K562 (cell line): ENCODE data around the gene TKTL1. TPM values are rescaled to one million over a fixed set of nuclear protein-coding genes. Genes with fewer than 3 reads are reported as not detected.

Source experiments
- ATAC-seq: fragments of 200-7000 bp; cut with Tn5 transposase; 3 replicates; pipeline ENCODE4 v1.9.1; 2020; ENCODE audit warnings: moderate library complexity
- BruUV-seq: library from RNA; stranded (reverse); fragments of 400-500 nt; replicated peaks from 2 replicates; lab custom pipeline; 2021; lab: Mats Ljungman, UMichigan
- CTCF ChIA-PET: fragments of 300-600 bp; formaldehyde crosslinking; extraction: SDS; loops from one replicate; lab custom pipeline; 2021; ENCODE audit warnings: low intra/inter-chr PET ratio; lab: Yijun Ruan, JAX
- POLR2A ChIA-PET: fragments of 300-600, 350-650 bp; sonication (Branson Sonifier 250); formaldehyde crosslinking; extraction: SDS; loops from one replicate; lab custom pipeline; 2021; ENCODE audit warnings: antibody characterized with exemption, inconsistent platforms; lab: Yijun Ruan, JAX
- DNase-seq, 4 experiments: peaks; one replicate each; pipeline versions ENCODE4 v3.0.0 to v3.0.0-alpha.2; 2011 to 2018; ENCODE audit warnings: low spot score in 3 of 4, mixed read lengths in 3 of 4; ENCODE audit errors: extremely low read depth in 1 of 4
- FAIRE-seq: peaks from 2 replicates; lab custom pipeline; 2011; peaks lifted over from hg19 to GRCh38; lab: Jason Lieb, UNC
- H2AFZ ChIP-seq: 2 replicates; pipeline ENCODE4 v1.6.0; 2011; ENCODE audit warnings: low read depth, low read length, control low read depth, inconsistent platforms
- H3K27ac ChIP-seq: fragments of 200-600 bp; 3 replicates; pipeline ENCODE4 v1.8.0; 2011; ENCODE audit warnings: low read depth, mild to moderate bottlenecking, control low read depth, inconsistent platforms, low read length, moderate library complexity, mixed read lengths; ENCODE audit errors: extremely low read depth
- H3K27me3 ChIP-seq, 2 experiments: fragments of 300-600 bp in 1 of 2; 2 replicates in 1 of 2; 3 replicates in 1 of 2; pipeline versions ENCODE4 v1.6.0 to v1.8.0; 2011; ENCODE audit warnings: inconsistent platforms in 2 of 2, low read length in 2 of 2, mild to moderate bottlenecking in 1 of 2, mixed read lengths in 1 of 2, moderate library complexity in 1 of 2; ENCODE audit not compliant: control insufficient read depth in 2 of 2, insufficient read depth in 2 of 2
- H3K36me3 ChIP-seq: fragments of 300-600 bp; 3 replicates; pipeline ENCODE4 v1.8.0; 2011; ENCODE audit warnings: mild to moderate bottlenecking, low read length, inconsistent platforms; ENCODE audit not compliant: control insufficient read depth, insufficient read depth
- H3K4me1 ChIP-seq, 2 experiments: fragments of 200-600 bp in 1 of 2; replicated peaks in 1 of 2; 2 replicates in 1 of 2; 3 replicates in 1 of 2; pipeline versions ENCODE4 v1.5.1 to v1.8.0; 2011; ENCODE audit warnings: inconsistent platforms in 2 of 2, low read length in 2 of 2, mild to moderate bottlenecking in 1 of 2, mixed read lengths in 1 of 2, moderate library complexity in 1 of 2; ENCODE audit not compliant: control insufficient read depth in 2 of 2, insufficient read depth in 2 of 2
- H3K4me2 ChIP-seq: 2 replicates; pipeline ENCODE4 v1.6.1; 2011; ENCODE audit warnings: low read length, control low read depth, inconsistent platforms, mixed read lengths; ENCODE audit not compliant: insufficient read depth
- H3K4me3 ChIP-seq: fragments of 200-600 bp; sonication (generic), shearing (Covaris generic); 2 replicates; pipeline ENCODE4 v1.5.1; 2016; ENCODE audit warnings: control low read depth, inconsistent platforms
- H3K79me2 ChIP-seq: fragments of 200-600 bp; 3 replicates; pipeline ENCODE4 v1.8.0; 2011; ENCODE audit warnings: low read length, inconsistent platforms; ENCODE audit not compliant: control insufficient read depth, insufficient read depth
- H3K9ac ChIP-seq, 2 experiments: 2 replicates each; pipeline versions ENCODE4 v1.6.0 to v1.6.1; 2011; ENCODE audit warnings: low read depth in 2 of 2, low read length in 2 of 2, control low read depth in 1 of 2, inconsistent platforms in 1 of 2, mild to moderate bottlenecking in 1 of 2, mixed read lengths in 1 of 2; ENCODE audit not compliant: insufficient read depth in 1 of 2
- H3K9me1 ChIP-seq: one replicate; pipeline ENCODE4 v1.6.0; 2011; ENCODE audit warnings: inconsistent platforms, mild to moderate bottlenecking, low read length, moderate library complexity; ENCODE audit not compliant: control insufficient read depth, insufficient read depth
- H3K9me3 ChIP-seq: replicated peaks from 2 replicates; pipeline ENCODE4 v1.5.1; 2011; ENCODE audit warnings: low read depth, low read length, inconsistent platforms; ENCODE audit not compliant: control insufficient read depth, insufficient read depth
- H4K20me1 ChIP-seq: replicated peaks from 2 replicates; pipeline ENCODE4 v1.6.1; 2011; ENCODE audit warnings: low read length, inconsistent platforms, mixed read lengths; ENCODE audit not compliant: control insufficient read depth, insufficient read depth
- DNMT1 ChIP-seq: fragments of 450-650 bp; IDR thresholded peaks from 2 replicates; pipeline ENCODE4 v1.6.1; 2016; ENCODE audit warnings: antibody characterized with exemption, mild to moderate bottlenecking
- MAFG ChIP-seq: fragments of 450-650 bp; conservative IDR thresholded peaks from 2 replicates; pipeline ENCODE4 v1.6.1; 2016; ENCODE audit warnings: missing genetic modification characterization, missing compliant biosample characterization
- MECOM ChIP-seq: fragments of 250-450 bp; sonication (Bioruptor Pico); IDR thresholded peaks from 2 replicates; pipeline ENCODE4 v1.8.0; 2022; ENCODE audit warnings: inconsistent platforms
- MEF2D ChIP-seq: conservative IDR thresholded peaks from 2 replicates; pipeline ENCODE4 v1.6.1; 2016; ENCODE audit warnings: low read depth, missing genetic modification characterization, missing compliant biosample characterization
- POLR2H ChIP-seq: IDR thresholded peaks from 2 replicates; pipeline ENCODE4 v1.6.1; 2016; ENCODE audit warnings: missing genetic modification characterization, low read depth, mild to moderate bottlenecking, control low read depth, missing compliant biosample characterization, moderate library complexity
- STAT5A ChIP-seq: IDR thresholded peaks from 2 replicates; pipeline ENCODE4 v1.6.1; 2012; ENCODE audit warnings: low read length, inconsistent platforms, borderline replicate concordance
- ZBTB1 ChIP-seq: sonication (generic); formaldehyde crosslinking; IDR thresholded peaks from 2 replicates; pipeline ENCODE4 v1.8.1; 2023; ENCODE audit warnings: missing genetic modification reagents, low read depth, mild to moderate bottlenecking, borderline replicate concordance
- ZNF140 ChIP-seq: fragments of 250-450 bp; sonication (Bioruptor Pico); IDR thresholded peaks from 2 replicates; pipeline ENCODE4 v1.8.0; 2021; ENCODE audit warnings: moderate library complexity, mild to moderate bottlenecking, inconsistent platforms
- ZNF175 ChIP-seq: fragments of 200-800 bp; sonication (Bioruptor generic); IDR thresholded peaks from 2 replicates; pipeline ENCODE4 v1.6.1; 2016; ENCODE audit warnings: low read depth, mild to moderate bottlenecking, missing genetic modification characterization, missing compliant biosample characterization
- ZNF197 ChIP-seq: fragments of 200-800 bp; sonication (Bioruptor generic); IDR thresholded peaks from 2 replicates; pipeline ENCODE4 v1.6.1; 2016; ENCODE audit warnings: low read depth, missing genetic modification characterization, missing compliant biosample characterization
- ZNF408 ChIP-seq: fragments of 250-450 bp; sonication (Bioruptor Pico); IDR thresholded peaks from 2 replicates; pipeline ENCODE4 v1.4.0; 2020; ENCODE audit warnings: low read depth, mild to moderate bottlenecking, moderate library complexity
- ZNF561 ChIP-seq: fragments of 450-650 bp; formaldehyde crosslinking; conservative IDR thresholded peaks from 2 replicates; pipeline ENCODE4 v1.4.0; 2020; ENCODE audit warnings: mild to moderate bottlenecking, moderate library complexity
- WGBS: fragments of 100-300 bp; shearing (Covaris generic); methylation state at CpG from one replicate; pipeline ENCODE4 v1.1.6; 2016; ENCODE audit warnings: low coverage, mixed read lengths; ENCODE audit not compliant: insufficient coverage; ENCODE audit errors: missing lambda C conversion rate; 5-methylcytosine and 5-hydroxymethylcytosine counted together
- in situ Hi-C: fragments of 300-500 bp; cut with MboI; formaldehyde crosslinking; loops from 4 replicates; pipeline ENCODE4 v1.15.0; 2018; ENCODE audit warnings: inconsistent platforms, mixed read lengths
- intact Hi-C: fragments of 100-400 bp; cut with micrococcal nuclease; formaldehyde crosslinking; loops from 2 replicates; pipeline ENCODE4 v1.14.2; 2022
- polyA plus RNA-seq, 8 experiments: library from polyadenylated mRNA; depleted of rRNA in 4 of 8; stranded (reverse) in 5 of 8; unstranded in 3 of 8; fragments of >200 nt; fragmentation: Nextera tagmentation in 2 of 8; fragmentation: Illumina TruSeq in 1 of 8; extraction: Ambion mirVana in 2 of 8; extraction: Trizol in 1 of 8; gene quantifications; 2 replicates each; pipeline versions ENCODE4 v1.2.1 to v1.2.3, GENCODE V29; 2011 to 2014; ENCODE audit warnings: inconsistent platforms in 1 of 8, missing spikeins in 1 of 8
- total RNA-seq, 7 experiments: library from RNA; depleted of rRNA in 6 of 7; stranded (reverse); fragments of >200 nt in 6 of 7; fragmentation: Illumina TruSeq in 2 of 7; extraction: Trizol in 2 of 7; gene quantifications; 2 replicates each; pipeline versions ENCODE4 v1.2.1 to v1.2.3, GENCODE V29; 2011 to 2021; ENCODE audit warnings: low replicate concordance in 1 of 7
- TF ChIP-seq, protein P1 (sequence below): fragments of 250-450 bp; sonication (Bioruptor Pico); IDR thresholded peaks from 2 replicates; pipeline ENCODE4 v1.5.0; 2021; ENCODE audit warnings: mild to moderate bottlenecking, moderate library complexity
- TF ChIP-seq, protein P2 (sequence below): fragments of 450-650 bp; formaldehyde crosslinking; IDR thresholded peaks from 2 replicates; pipeline ENCODE4 v1.4.0; 2020; ENCODE audit warnings: mild to moderate bottlenecking

TKTL1 gene
- total and polyA plus RNA-seq, 9 of the 15 experiments (the other 6 are each of a cell fraction or from before 2014, with no cell fraction given): 0.18 to 0.71 (median 0.38) TPM

DNA sequence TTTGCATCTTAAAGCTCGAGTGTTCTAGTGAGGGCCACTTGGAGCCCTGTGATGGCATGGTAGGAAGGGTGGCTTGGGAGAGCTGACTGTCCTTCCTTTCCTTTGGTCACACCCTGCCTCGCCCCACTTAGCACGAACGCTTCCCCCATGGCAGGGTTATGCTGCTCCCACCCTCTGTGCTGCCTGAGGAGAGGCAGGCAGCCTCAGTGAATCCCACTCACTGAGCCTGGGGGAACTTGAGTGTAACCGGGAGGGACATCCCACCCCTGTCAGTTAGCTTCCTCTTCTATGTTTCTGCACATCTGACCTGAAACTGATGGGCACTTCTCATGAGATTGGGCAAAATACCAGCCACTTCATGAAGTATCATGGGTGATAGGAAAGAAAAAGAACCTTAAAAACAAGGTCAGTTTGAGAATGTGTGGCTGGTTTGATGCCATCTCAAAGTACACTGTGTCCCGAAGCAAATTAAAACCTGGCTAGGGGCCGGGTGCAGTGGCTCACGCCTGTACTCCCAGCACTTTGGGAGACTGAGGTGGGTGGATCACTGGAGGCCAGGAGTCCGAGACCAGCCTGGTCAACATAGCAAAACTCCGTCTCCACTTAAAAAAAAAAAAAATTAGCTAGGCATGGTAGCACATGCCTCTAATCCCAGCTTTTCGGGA, 10.1 kb downstream of the TKTL1 start (continued):
- TF ChIP-seq, protein P1, sequence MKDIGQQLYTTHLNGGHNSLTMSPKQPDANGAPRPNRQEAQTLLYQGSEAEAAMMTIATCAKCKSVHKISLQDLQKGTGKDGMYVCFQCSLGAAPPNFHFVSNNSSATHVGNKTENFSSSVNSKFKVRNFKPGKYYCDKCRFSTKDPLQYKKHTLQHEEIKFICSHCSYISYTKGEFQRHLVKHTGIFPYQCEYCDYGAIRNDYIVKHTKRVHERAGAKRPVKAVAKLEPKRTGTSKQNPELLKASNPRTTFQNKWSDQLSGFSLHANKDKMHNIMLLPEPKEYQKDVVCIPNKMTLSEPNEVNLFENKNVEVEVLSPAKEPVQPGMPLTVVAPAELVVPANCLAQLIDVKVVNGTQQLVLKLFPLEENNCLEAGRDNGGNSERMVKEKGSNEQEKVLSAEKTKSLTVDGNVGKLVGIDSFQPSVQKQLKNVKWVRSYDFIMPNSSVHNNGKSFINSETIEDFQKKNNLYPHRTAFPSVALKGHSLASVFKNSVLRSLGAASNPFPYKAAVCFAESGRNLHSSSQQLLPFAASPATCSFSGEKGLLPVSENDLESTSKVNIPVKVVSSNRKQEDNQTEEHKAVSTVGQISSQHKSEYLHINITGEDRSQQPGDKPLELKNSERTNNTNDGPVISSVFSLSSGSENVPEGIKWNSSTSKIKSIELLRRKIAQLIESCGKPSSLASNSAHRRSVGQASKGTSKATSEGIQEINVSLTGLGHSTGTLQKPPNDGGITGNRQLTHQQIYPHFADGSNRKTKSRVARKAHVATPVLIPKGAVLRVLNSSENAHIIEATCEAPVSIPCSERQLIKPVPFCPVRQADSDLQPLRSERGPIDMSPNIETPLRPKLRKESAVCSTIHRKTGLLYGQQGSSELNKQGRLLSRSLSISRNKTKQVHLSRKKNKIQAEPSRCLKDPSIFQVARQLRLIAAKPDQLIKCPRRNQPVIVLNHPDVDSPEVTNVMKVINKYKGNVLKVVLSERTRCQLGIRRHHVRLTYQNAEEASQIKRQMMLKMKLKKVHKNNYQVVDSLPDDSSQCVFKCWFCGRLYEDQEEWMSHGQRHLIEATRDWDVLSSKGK (CRISPR knock-in tag): no peak
- TF ChIP-seq ZNF175 (CRISPR knock-in tag): no peak

DNA sequence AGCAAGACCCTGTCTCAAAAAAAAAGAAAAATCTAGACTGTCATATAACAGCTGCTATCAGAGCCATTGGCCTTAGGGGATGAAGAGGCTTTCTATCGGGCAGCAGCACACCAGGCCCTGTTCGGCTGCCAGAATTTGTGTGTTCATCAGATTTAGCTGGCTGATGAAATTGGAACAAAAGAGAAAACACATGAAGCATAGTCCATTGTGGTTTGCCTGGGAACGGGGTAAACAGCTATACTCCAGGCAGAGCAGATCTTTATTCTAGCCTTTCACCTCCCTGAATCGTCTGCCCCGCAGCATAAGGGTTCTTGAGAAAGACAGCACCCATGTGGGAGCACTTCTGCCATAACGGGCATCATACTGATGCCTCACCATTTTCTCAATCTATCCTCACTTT, 11.6 kb downstream of the TKTL1 start:
- 38% methylated on average over 6 of the region's 6 CpGs for WGBS
- H3K27me3 ChIP-seq: no peaks in the 10 kb centered on the region
- FAIRE-seq (no peak), ATAC-seq (no peak), DNase-seq (no peak)
- in situ Hi-C loops (loop anchor here (25.0 kb wide), 1 partner anchor 95 kb away; the partner anchor contains the start of gene OPN1MW2), intact Hi-C loops (no loop called here)
- H3K9ac ChIP-seq: no peak overlapping the region
- H3K27ac ChIP-seq: no peak overlapping the region
- TF ChIP-seq ZBTB1 (CRISPR knock-in tag): no peak
- TF ChIP-seq MEF2D (tag): no peak
- TF ChIP-seq POLR2H (tag): no peak
- TF ChIP-seq ZNF197 (CRISPR knock-in tag): no peak
- no peak for TF ChIP-seq ZNF408 (CRISPR knock-in tag)
- TF ChIP-seq, protein P2, sequence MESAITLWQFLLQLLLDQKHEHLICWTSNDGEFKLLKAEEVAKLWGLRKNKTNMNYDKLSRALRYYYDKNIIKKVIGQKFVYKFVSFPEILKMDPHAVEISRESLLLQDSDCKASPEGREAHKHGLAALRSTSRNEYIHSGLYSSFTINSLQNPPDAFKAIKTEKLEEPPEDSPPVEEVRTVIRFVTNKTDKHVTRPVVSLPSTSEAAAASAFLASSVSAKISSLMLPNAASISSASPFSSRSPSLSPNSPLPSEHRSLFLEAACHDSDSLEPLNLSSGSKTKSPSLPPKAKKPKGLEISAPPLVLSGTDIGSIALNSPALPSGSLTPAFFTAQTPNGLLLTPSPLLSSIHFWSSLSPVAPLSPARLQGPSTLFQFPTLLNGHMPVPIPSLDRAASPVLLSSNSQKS (CRISPR knock-in tag): no peak
- no peak for TF ChIP-seq ZNF561 (CRISPR knock-in tag)
- TF ChIP-seq MECOM: no peak
- TF ChIP-seq STAT5A: no peak
- no peak for TF ChIP-seq MAFG (tag)
- TF ChIP-seq ZNF140 (CRISPR knock-in tag): no peak
- no peak for TF ChIP-seq DNMT1
- H3K79me2 ChIP-seq: no peaks in the 10 kb centered on the region
- no TSS peak for BruUV-seq
- H3K9me3 ChIP-seq: no peaks in the 10 kb centered on the region
- ChIA-PET CTCF (no interaction called here), POLR2A (interaction anchor here (0.6 to 0.7 kb wide), 3 partner anchors 198 to 379 kb away, joined by 3 to 4 read pairs (median 4); no protein-coding TSS in a partner anchor)
- H3K4me1 ChIP-seq: peaks cover 2 to 3% of the 10 kb centered on the region in 2 experiments; a peak in 3 of 5 replicates
- H2AFZ ChIP-seq: no peak overlapping the region
- H3K36me3 ChIP-seq: no peaks in the 10 kb centered on the region
- H4K20me1 ChIP-seq: no peaks in the 10 kb centered on the region
- no peak overlapping the region for H3K4me3 ChIP-seq
- no peak overlapping the region for H3K4me2 ChIP-seq
- H3K9me1 ChIP-seq: no peaks in the 10 kb centered on the region
